ENCODE measurements around the gene ARMC2. TPM values are rescaled to one million over a fixed set of nuclear protein-coding genes. Genes with fewer than 3 reads are reported as not detected.
"Not testable (repeated sequence)": the region's sequence is repeated elsewhere in the genome, so short reads cannot be mapped to it uniquely, and the experiment has no call there.

Gene ARMC2
- total RNA-seq, 1 donor from 2014 or later: 5.2 TPM

DNA sequence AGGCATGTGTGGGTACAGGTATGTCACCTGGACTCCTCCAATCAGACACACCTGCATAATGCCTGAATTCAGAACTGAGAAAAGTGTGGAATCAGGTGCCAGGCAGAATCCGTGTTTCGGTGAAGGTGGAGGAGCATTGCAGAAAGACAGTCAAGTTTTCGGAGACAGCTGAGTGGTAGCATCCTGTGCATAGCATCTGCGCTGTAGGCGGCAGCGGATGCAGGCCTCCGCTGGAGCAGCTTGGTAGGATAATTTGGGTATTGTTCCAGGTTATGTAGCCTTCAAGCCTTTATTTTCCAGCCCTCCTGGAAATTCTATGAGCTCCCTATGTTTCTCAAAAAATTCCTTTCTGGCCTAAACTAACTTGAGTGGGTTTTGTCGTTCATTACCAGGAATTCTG, 15.5 kb upstream of the ARMC2 start:
- DNase-seq: no peak

DNA sequence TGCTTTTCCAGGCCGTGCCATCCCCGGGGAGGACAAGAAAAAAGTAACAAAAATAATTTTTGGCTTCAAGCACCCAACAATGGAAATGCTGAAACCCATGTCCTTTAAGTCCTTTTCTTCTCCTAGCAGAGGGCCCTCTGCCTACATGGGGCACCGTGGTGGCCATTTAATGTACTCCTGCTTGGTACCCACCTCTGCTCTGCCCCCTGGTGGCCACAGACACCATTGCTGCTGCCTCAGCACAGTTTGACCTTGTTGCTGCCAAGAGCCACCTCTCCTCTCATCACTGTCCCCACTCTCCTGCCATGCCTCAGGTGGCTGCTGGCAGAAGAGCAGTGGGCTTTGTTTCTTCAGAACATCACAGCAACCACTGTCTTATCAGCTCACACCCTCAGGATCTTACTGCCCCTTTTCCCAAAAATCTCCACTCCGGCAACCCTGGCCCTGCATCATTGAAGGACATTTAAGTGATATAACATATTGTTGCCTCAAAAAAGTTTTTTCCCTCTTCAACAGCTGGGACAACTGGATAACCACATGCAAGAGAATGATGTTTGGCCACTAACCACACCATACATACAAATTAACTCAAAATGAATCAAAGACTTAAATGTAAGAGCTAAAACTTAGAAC, 12.9 kb upstream of the ARMC2 start:
- peak; percentile 50 for DNase-seq

- no peak for DNase-seq
These were observed 12.2 kb upstream of the ARMC2 start for GRCh38 chr6:108836061-108836460.

DNA sequence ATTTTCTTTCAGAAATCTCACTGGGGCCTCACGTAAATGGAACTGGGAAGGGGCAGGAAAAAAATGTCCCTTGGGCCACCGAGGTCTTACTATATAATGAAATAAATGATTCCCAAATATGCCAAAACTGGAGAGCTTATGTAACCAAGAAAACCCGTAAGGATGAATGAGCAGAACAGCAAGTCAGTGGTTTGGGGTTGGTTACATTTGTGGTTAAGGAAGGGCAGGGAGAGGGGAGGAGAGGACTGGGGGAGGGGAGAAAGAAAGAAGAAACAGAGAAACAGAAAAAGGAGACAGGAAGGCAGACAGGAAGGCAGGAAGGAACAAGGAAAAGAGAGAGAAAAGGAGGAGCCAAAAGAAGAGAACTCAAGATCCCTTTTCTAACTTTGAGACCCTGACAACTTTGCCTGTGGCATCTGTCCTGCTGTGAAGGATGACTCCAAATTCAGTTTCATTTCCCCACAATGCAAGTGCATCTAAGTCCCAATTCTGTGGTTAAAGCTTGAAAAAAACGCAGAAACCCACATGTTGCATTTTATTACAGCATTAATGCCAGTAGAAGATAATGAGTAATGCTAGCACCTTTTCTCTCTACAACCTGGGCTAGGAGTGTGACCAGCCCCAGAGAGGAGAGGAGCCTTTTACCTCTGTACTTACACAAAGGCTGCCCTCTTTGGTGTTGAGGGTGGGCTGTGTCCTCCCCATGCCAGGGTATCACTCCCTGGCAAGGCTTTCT, 10.8 kb upstream of the ARMC2 start:
- no peak for DNase-seq

GRCh38 chr6:108838101-108838717, 10.0 kb upstream of the ARMC2 start:
- DNase-seq: no peak

DNA sequence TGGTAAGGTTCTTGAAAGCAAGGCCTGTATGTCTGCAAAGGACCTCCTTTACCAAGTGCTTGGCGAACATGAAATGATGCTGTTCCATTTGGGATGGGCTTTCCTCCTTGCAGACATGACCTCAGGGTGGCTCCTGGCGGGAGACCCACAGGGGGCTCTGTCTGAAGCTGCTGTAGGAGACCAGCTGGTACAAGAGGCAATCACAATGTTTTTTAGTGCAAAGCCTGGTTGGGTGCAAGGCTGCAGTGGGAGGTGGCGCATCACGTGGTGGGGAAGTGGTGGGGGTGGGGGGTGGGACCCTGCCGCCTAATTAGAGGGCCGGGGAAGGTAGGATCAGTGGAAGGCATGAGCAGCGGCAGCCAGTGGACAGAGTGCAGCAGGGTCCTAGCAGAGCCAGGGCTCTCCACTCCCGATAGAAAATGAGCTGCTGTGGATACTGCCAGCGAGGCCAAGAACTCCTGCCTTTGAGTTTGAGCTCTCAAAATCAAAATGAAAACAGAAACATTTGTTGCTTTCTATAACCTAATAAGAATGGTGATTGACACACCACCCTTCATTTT, 9.1 kb upstream of the ARMC2 start:
- DNase-seq: no peak

GRCh38 chr6:108840919-108841318, 7.3 kb upstream of the ARMC2 start:
- DNase-seq: no peak

DNA sequence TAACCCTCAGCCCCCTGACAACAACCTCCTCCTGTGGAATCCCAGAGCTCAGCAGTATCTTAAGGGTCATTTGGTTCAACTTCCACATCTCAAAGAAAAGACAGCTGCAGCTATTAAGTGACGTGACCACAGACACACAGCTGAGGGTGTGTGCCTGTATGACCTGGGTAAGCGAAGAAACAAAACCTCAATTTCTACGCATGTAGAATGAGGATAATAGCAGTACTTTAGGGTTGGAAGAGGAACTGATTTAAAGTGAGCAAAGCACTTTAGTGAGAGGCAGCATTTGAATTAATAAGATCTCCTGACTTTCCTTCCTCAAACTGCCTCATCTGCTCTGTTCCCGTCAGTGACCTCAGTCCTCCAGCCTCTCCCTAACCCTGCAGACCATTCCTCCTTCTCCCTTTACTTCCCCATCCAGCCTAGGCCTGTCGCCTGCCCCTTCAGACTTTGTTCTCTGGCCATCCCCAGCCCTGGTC, 6.8 kb upstream of the ARMC2 start:
- DNase-seq: no peak

GRCh38 chr6:108844135-108844534, 4.1 kb upstream of the ARMC2 start:
- no peak for DNase-seq

- DNase-seq: no peak
These were observed 3.1 kb upstream of the ARMC2 start for GRCh38 chr6:108845145-108845544.

DNA sequence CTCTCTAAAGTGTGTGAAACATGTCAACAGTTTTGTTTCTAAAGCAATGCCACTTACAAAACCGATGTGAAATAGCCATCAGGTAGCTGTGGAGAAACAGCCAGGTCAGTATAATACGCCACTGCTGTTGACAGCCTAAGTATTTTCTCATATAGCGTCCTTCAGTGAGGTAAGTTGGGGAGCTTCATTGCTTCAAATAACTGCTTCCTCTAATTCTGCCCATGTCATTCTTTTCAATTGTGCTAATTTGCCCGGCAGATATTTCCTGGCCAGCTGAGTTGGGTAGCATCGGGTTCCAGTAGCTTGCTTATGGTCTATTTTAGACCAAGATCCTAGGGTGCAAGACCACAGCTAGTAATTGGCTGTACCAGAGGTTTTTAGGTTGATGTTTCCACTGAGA, 2.1 kb upstream of the ARMC2 start:
- no peak for DNase-seq

DNA sequence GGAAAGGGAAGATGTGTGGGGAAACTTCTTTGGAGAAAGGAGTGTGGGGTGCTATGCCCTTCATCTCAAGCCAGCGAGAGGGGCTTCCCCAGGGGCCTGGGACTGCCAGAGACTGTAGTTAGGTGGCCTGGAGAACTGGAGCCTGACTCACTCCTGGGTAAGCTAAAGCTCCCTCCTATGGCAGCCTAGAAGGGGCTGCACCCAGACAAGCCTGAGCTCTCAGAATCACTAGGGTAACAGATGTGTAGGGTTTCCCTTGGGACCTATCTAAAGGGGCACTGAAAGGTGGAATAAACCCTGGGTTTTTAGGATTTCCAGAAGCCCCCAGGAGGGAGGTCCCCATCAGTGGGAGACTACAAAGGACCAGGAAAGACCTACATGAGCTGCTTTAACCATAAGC, 1.6 kb upstream of the ARMC2 start:
- no peak for DNase-seq

DNA sequence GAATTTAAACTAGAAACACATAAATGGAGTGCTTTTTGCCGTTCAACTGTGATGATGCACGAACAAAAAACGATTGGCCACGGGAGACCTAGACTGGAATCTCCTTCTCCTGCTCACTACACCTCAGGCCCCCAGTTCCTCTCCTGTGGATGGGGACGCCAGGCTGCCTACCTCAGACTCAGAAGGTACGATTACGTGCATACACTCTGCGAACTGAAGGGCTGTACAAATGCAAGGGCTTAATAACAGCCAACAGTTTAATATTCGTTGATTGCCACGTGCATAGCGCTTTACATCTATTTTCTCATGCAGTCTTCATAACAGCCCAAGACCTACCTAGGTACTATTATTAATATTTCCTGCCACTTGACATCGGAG, 495 bp upstream of the ARMC2 start:
- DNase-seq: no peak

GRCh38 chr6:108850669-108851465, 2.6 kb downstream of the ARMC2 start:
- DNase-seq: no peak

- DNase-seq: no peak
These were observed 3.5 kb downstream of the ARMC2 start for GRCh38 chr6:108851756-108852155.

- no peak for DNase-seq
These were observed 4.9 kb downstream of the ARMC2 start for GRCh38 chr6:108853077-108853476.

DNA sequence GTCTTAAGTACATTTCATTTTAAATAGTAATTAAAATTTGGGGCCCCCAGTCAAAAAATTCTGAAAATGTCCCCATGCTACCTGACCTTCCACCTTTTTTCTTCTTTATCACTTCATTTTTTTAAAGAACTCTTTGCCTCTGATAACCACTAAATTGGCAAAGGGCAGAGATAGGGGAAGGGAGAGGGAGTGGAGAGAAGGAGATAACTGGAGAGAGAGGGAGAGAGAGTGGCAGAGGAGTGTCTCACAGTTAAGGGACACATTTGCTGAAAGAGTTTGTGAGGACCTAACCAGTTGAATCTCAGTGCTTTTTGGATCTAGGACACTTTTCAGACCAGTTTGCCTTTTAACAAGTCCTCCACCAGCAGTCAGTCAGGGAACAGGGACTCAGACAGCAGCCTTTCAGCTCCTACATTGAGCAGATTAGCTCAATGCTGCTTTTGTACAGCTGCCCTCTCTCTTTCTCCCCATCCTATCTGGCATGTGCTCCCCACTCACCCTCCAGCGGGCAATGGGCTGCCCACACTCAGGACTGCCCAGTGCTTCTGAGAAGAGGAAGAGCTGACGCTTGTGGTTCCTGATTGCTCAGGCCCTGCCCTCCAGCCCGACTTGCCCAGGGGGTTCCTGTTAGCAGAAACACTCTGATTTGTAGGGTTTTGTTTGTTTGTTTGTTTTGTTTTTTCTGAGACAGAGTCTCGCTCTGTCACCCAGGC, 14.4 kb downstream of the ARMC2 start:
- DNase-seq: no peak

GRCh38 chr6:108865751-108866286, 17.6 kb downstream of the ARMC2 start:
- not testable (repeated sequence) for DNase-seq

DNA sequence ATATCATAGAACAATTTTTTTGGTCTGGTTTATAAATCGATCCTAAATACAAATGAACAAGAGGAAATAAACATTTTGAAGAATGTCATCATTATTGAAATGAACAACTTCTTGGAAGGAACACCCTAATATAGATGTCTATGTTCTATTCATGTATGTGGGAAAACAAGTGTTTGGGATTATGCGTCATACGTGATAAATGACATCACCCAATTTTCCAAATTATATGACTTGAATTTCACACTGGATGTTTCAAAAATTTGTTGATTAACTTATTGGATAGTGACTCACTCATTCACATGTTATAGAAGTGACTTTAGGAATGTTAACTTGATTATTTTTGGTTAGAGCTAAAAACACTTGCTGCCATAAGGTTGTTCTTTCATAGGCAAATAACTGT, 18.6 kb downstream of the ARMC2 start:
- DNase-seq: no peak

- DNase-seq: no peak
These were observed 20.4 kb downstream of the ARMC2 start for GRCh38 chr6:108868647-108869046.

DNA sequence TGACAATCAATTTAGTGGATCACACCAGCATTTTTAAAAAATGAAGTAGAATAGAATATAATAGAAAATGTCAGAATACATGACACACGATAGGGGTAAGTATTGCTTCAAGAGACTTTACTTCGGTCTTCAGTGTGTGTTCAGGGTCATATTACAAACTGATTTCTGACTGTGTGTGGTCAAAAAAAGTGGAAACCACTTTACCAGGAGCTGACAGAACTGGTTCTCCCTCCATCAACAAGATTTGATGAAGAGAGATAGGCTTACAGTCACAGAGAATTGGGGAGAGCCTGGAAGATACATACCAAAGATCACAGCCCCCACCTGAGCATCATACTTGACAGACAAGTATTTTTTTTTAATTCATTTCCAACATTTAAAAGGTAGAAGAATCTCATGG, 21.7 kb downstream of the ARMC2 start:
- no peak for DNase-seq

DNA sequence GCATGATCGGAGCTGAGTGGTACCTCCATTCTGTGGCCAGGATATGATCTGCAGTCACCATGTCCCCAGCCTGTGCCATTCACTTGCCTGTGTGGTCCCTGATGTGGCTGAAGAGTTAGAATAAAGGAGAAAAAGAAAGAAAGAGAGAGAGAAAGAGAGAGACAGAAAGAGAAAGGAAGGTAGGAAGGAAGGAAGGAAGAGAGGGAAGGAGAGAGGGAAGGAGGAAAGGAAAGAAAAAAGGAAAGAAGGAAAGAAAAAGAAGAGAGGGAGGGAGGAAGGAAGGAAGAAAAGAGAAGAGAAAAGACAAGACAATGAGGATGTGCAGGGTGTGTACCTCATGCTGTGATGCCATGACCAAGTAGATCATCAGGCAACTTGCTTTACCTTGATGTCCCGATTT, 22.1 kb downstream of the ARMC2 start:
- no peak for DNase-seq
